PFSK-1 (cell line): Measurements from ENCODE around the gene SORCS1.

Source experiments
- FOXP2 ChIP-seq: optimal IDR thresholded peaks from 2 replicates; pipeline ENCODE3; 2011; ENCODE audit warnings: borderline replicate concordance, control low read depth, inconsistent platforms; ENCODE audit not compliant: insufficient read depth; ENCODE audit errors: extremely low read length, extremely low read depth
- POLR2AphosphoS5 ChIP-seq: IDR thresholded peaks from 2 replicates; pipeline ENCODE4 v1.6.1; 2012; ENCODE audit warnings: low read depth, mild to moderate bottlenecking, control low read depth, low read length, moderate library complexity
- REST ChIP-seq, 2 experiments: IDR thresholded peaks; 2 replicates each; pipeline versions ENCODE4 v1.6.1 to v1.8.0; 2011 to 2012; ENCODE audit warnings: low read depth in 2 of 2, low read length in 2 of 2, control low read depth in 1 of 2, inconsistent platforms in 1 of 2, mild to moderate bottlenecking in 1 of 2, moderate library complexity in 1 of 2; ENCODE audit not compliant: insufficient read depth in 1 of 2
- SIN3A ChIP-seq: IDR thresholded peaks from 2 replicates; pipeline ENCODE4 v1.6.1; 2012; ENCODE audit warnings: mild to moderate bottlenecking, low read length, moderate library complexity, borderline replicate concordance; ENCODE audit not compliant: insufficient read depth
- TAF1 ChIP-seq: IDR thresholded peaks from 2 replicates; pipeline ENCODE4 v1.6.1; 2012; ENCODE audit warnings: low read length, control low read depth, borderline replicate concordance; ENCODE audit not compliant: insufficient read depth

Gene SORCS1

GRCh38 chr10:106680061-106680460, 484.4 kb downstream of the SORCS1 start:
- TF ChIP-seq POLR2AphosphoS5 (no peak), TAF1 (no peak), REST (IDR thresholded peaks at IDR 0.05; ENCODE audit: insufficient read depth in 1 of 2, low read depth in 2 of 2, low read length in 2 of 2) (no peak), SIN3A (no peak), FOXP2 (no peak)

GRCh38 chr10:106679314-106679713, 485.2 kb downstream of the SORCS1 start:
- TF ChIP-seq TAF1 (no peak), SIN3A (no peak), REST (IDR thresholded peaks at IDR 0.05; ENCODE audit: insufficient read depth in 1 of 2, low read depth in 2 of 2, low read length in 2 of 2) (no peak), FOXP2 (no peak), POLR2AphosphoS5 (no peak)

- TF ChIP-seq POLR2AphosphoS5 (no peak), TAF1 (no peak), FOXP2 (no peak), REST (IDR thresholded peaks at IDR 0.05; ENCODE audit: insufficient read depth in 1 of 2, low read depth in 2 of 2, low read length in 2 of 2) (no peak), SIN3A (no peak)
Observed at GRCh38 chr10:106672517-106673175, 491.9 kb downstream of the SORCS1 start.

- TF ChIP-seq TAF1 (no peak), POLR2AphosphoS5 (no peak), REST (IDR thresholded peaks at IDR 0.05; ENCODE audit: insufficient read depth in 1 of 2, low read depth in 2 of 2, low read length in 2 of 2) (no peak), FOXP2 (no peak), SIN3A (no peak)
Observed at GRCh38 chr10:106661767-106662140, 502.8 kb downstream of the SORCS1 start.
